ENCODE measurements around the gene CCR5.
"Not testable (repeated sequence)": the region's sequence is repeated elsewhere in the genome, so short reads cannot be mapped to it uniquely, and the experiment has no call there.

CCR5 gene

GRCh38 chr3:46386205-46386604 lies 15.5 kb downstream of the CCR5 start:
- no peak for DNase-seq

- not testable (repeated sequence) for DNase-seq
Measured at GRCh38 chr3:46388847-46389246, 18.1 kb downstream of the CCR5 start.

DNA sequence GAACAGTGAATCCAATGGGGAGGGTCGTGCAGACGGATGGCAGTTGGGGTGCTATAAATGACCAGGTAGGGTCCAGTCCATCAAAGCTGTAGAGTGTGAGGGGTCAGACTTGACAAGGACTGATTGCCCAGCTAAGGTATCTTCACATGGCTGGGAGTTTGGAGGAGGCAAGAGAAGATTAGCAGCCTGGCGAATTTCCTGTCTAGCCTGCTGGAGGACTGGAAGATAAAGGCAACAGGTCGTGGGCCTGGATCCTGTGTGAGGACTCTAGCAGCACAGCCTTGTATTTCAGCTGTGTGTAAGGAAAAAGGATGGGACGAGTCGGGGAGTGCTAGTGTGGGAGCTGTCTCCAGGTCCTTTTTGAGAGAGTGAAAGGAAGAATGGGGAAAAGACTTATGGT lies 18.6 kb downstream of the CCR5 start:
- DNase-seq = no peak

GRCh38 chr3:46391526-46391925 lies 20.8 kb downstream of the CCR5 start:
- DNase-seq = not testable (repeated sequence)

DNA sequence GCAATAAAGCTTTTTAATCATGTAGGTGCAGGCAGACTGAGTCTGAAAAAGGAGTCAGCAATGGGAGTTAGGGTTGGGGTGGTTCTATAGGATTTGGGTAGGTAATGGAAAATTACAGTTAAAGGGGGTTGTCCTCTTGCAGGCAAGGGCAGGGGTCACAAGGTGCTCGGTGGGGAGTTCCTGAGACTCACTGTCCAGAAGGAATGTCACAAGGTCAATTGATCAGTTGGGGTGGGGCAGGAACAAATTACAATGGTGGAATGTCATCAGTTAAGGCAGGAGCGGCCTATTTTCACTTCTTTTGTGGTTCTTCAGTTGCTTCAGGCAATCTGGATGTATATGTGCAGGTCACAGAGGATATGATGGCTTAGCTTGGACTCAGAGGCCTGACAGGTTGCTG lies 22.3 kb downstream of the CCR5 start:
- DNase-seq = no peak

GRCh38 chr3:46393554-46394434 lies 23.0 kb downstream of the CCR5 start:
- DNase-seq = no peak

DNA sequence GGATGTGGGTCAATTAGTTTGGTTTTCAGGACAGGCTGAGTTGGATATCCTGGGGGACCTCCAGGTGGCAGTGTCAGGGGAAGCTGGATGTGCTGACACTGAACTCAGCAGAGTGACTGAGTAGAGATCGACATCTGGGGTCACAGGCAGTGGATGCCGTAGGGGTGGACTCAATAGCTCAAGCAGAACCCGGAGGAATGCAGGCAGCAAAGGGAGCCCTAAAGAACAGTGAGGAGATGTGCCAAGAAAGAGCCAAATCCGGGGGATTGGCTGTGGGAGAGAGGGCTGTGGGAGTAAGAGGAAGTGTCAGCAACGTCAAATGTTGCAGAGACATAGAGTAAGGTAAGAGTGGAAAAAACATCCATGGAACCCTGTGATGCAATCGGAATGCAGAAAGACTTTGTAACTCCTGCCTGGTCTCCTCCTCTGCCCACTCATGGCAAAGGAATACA lies 24.5 kb downstream of the CCR5 start:
- DNase-seq = no peak

DNA sequence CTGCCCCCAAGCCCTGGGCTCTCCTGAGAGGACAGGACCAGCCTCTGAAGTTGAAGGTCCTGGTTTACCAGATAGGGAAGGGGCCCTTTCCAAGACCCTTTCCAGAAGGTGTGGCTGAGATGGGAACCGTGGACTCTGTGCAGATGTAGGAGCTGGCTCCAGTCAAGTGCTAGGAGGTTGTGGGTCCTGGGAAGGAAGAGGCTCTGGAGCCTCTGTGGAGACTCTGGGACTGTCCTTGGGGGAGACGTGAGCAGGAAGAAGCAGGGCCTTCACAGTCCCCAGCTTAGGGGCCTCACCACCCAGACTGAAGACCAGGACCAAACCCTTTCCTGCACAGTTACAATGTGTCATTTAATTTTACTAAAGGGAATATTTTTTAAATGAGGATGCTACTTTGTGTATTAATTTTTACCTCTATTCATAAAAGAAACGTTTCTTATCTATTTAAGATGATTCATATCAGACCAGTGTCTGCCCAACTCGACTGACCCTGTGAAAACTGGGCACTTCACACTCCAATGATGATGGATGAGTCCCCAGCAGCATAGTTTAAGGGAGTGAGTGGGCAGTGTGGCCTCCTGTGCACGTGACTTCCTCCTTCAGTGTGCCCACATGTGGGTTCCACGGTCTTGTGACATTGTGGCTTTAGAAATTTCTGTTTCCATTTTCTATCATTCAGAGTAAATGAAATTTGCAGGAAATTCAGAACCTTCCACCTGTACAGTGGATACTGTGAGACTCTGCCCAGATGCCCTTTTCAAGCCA lies 25.2 kb downstream of the CCR5 start:
- no peak for DNase-seq

DNA sequence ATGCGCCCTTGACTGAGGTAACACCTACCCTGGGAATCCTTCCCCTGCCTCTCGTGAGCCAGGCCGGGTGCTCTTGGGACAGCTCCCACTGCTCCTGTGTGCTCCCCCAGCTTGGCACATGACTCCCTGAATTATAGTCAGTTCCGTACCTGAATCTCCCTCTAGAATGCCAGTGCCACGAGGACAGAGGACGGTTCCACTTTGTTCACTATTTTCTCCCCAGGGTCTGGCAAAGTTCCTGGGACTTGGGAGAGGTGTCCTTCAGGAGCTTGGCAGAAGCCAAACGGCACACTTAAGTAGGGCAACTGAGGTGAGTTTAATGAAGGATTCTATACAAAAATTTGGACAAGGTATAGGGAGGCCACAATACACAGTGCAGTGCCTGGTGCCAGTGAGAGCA lies 26.4 kb downstream of the CCR5 start:
- DNase-seq = no peak

GRCh38 chr3:46398186-46398955 lies 27.6 kb downstream of the CCR5 start:
- DNase-seq = no peak

DNA sequence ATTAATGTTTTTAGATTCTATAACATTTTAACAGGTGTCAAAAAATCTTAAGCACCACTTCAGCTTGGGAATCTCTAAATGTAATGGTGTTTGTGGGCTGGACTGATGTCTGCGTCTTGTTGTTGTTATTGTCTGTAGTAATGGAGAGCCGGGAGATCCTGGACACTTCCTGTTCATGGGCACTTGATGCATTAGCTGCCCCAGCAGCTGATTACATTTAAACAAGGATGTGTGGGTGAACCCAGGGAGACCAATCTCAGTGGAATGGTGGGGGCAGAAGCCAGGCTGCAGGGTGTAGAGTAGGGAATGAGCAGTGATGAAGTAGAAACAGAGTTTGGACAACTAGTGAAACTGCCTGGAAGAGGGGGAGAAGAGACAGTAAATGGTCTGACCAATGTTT lies 28.4 kb downstream of the CCR5 start:
- no peak for DNase-seq

DNA sequence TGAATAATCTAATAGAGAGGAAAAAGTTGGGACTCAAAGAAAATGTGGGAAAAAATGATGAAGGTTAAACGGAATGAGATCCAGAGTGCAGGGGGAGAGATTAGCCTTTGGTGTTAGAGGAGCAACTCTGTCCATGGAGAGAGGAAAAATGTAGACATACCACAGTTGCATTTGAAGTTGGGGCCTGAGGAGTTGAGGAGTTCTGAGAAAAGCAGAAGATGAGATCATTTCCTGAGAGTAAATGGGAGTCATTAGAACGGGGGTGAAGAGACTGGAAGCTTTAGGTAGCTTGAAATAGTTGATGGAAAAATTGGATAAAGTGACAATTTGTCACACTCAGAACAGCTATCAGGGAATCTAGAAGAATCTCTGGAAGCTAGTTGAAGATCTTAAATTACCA lies 28.8 kb downstream of the CCR5 start:
- no peak for DNase-seq

DNA sequence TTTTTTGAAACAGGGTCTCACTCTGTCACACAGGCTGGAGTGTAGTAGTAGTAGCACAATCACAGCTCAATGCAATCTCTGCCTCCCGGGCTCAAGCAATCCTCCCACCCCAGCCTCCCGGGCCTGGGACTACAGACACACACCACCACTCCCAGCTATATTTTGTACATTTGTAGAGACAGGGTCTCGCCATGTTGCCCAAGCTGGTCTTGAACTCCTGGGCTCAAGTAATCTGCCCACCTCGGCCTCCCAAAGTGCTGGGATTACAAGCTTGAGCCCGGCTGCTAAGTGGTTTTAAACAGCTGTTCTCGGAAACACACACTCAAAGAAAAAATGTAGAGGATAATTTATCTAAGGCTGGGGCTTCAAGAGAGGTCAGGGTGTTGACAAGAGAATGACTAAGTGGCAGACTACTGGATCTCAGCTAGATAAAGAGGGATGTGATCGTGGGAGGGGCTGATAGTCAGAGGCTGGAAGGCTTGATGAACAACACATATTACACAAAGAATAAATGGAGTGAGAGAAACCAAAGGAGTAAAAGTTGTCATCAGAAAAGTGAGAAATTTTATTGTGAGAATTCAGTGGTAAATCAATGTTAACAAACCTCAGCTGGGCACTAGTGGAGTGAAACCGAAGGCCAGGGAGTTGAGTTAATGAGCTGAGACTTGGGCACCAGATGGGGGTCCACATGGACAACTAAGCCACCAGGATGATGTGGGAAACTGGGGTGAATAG lies 29.4 kb downstream of the CCR5 start:
- DNase-seq = no peak

DNA sequence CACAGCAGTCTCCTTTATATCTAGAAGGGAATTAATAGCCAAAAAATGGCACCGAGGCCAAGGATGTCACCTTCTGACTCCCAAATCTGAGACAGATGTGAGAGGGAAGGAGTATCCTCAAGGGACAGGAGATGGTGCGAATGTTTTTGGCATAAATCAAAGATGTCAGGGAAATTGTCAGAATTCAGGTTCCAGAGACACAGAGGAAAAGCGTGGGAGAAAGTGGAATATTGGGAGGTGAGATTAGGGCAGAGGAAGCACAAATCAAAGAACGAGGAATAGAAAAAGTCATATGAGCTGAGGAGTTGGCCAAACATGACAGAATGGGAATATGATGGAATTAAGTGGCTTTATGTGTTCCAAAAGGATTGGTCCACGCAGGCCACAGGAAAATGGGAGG lies 30.1 kb downstream of the CCR5 start:
- no peak for DNase-seq

GRCh38 chr3:46401579-46401978 lies 30.8 kb downstream of the CCR5 start:
- no peak for DNase-seq

- DNase-seq = not testable (repeated sequence)
Measured at GRCh38 chr3:46402902-46403301, 32.2 kb downstream of the CCR5 start.

GRCh38 chr3:46405301-46406019 lies 34.7 kb downstream of the CCR5 start:
- no peak for DNase-seq

DNA sequence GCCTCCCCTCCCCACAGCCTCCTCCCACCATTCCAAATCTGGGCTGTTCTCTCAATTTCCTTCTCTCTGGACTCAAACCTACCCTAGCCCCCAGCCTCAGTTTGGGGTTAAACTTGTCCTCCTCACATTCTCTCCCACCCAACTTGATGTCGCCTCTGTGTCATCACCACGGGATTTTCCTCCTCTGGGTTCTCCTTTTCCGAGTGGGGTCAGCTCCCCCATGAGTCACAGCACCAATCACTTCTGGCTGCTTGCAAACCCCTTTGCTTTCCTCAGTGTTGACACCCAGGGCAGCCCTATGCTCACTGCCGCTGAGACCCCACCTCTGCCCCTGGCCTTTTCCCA lies 35.7 kb downstream of the CCR5 start:
- DNase-seq = no peak

DNA sequence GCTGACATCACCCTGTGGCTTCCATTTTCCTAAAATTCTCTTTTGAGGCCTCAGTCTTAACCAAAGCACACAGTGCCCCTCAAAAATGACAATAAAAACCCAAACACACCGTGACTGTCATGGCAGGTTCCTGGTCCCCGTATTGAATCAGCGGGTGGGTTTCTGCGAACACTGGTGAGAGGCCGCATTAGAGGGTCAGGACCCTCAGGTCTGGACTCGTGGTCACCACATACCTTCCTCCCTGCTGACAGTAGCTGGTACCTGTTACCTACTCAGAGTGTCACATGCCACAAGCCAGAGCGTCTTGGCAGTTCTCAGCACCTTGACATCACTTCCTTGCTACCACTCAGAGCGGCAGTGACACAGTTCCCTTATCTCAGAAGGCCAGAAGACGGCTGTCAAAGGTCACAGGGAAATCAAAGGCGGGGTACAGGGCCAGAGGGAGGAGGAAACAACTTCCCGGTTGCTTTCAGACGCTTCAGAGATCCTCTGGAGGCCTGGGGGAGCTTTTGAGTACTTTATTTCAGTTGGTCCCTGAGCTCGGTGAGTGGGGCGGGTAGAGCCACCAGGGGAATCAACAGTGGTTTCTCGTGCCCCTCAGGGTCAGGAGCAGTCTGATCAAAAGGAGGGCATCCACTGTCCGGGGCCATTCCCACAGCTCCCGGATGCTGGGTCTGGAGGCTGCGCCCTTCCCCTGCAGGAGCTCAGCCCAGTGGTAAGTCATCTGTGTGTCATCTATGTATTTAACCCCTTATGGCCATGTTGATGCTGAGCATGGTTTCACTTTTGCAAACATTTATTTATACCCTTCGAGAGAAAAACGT lies 36.3 kb downstream of the CCR5 start, which contains the start of the genes CCR5AS and CCRL2:
Gene CCR5AS (minus strand): TSS at position 279 of the 824 bp plus-strand sequence.
Gene CCRL2 (plus strand): TSS at position 472 of the 824 bp plus-strand sequence. CDS start 821 bp downstream, outside the sequence.
- peak in 2 of 5 experiments; percentile 41 to 69 for DNase-seq

GRCh38 chr3:46407970-46408369 lies 37.2 kb downstream of the CCR5 start:
- DNase-seq = no peak

DNA sequence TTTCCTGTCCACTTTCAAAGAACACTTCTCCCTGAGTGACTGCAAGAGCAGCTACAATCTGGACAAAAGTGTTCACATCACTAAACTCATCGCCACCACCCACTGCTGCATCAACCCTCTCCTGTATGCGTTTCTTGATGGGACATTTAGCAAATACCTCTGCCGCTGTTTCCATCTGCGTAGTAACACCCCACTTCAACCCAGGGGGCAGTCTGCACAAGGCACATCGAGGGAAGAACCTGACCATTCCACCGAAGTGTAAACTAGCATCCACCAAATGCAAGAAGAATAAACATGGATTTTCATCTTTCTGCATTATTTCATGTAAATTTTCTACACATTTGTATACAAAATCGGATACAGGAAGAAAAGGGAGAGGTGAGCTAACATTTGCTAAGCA lies 38.1 kb downstream of the CCR5 start:
- DNase-seq = no peak
